Vagina (tissue), 2 donors: ENCODE data around the gene NEK4. TPM values are rescaled to one million over a fixed set of nuclear protein-coding genes. Genes with fewer than 3 reads are reported as not detected.

ENCODE experiments used
- DNase-seq, 2 donors: peaks; one replicate each; pipeline ENCODE4 v3.0.0-alpha.2; 2017; ENCODE audit errors: extremely low spot score in 2 of 2
- H3K27ac ChIP-seq: fragments of 200-600 bp; sonication (generic); one replicate; pipeline ENCODE4 v1.5.1; 2019
- H3K27me3 ChIP-seq: fragments of 200-600 bp; sonication (generic); one replicate; pipeline ENCODE4 v1.5.1; 2019
- H3K36me3 ChIP-seq, 2 donors: fragments of 200-600 bp; sonication (generic); one replicate each; pipeline ENCODE4 v1.5.1; 2017 to 2019
- H3K4me1 ChIP-seq: fragments of 200-600 bp; sonication (generic); one replicate; pipeline ENCODE4 v1.5.1; 2019
- H3K4me3 ChIP-seq, 2 donors: fragments of 200-600 bp; sonication (generic); 1 replicate in 1 of 2; 2 replicates in 1 of 2; pipeline ENCODE4 v1.5.1; 2016 to 2019
- H3K9me3 ChIP-seq: fragments of 200-600 bp; sonication (generic); one replicate; pipeline ENCODE4 v1.5.1; 2019
- CTCF ChIP-seq, 3 experiments: fragments of 450-650 bp in 2 of 3; fragments of 200-600 bp in 1 of 3; sonication (generic) in 1 of 3; IDR thresholded peaks; one replicate each; pipeline ENCODE4 v1.5.1; 2017 to 2019; ENCODE audit warnings: antibody characterized with exemption in 3 of 3, mild to moderate bottlenecking in 2 of 3, moderate library complexity in 2 of 3
- POLR2A ChIP-seq, 2 donors: fragments of 450-650 bp; IDR thresholded peaks; one replicate each; pipeline ENCODE4 v1.6.1; 2017; ENCODE audit warnings: antibody characterized with exemption in 2 of 2, mild to moderate bottlenecking in 2 of 2, moderate library complexity in 2 of 2
- POLR2AphosphoS5 ChIP-seq, 2 donors: sonication (generic); formaldehyde crosslinking; IDR thresholded peaks; one replicate each; pipeline ENCODE4 v1.9.0; 2017; ENCODE audit warnings: antibody characterized with exemption in 2 of 2, mild to moderate bottlenecking in 2 of 2, low read depth in 1 of 2; ENCODE audit not compliant: insufficient read depth in 1 of 2
- intact Hi-C: fragments of 100-400 bp; cut with DNase I; formaldehyde crosslinking; loops from one replicate; pipeline ENCODE4 v1.15.1; 2023
- total RNA-seq: library from RNA; depleted of rRNA; stranded (reverse); fragments of >200 nt; gene quantifications from one replicate; pipeline ENCODE4 v1.2.3, GENCODE V29; 2016

Gene NEK4
- total RNA-seq, 1 donor from 2014 or later: 53.0 TPM

DNA sequence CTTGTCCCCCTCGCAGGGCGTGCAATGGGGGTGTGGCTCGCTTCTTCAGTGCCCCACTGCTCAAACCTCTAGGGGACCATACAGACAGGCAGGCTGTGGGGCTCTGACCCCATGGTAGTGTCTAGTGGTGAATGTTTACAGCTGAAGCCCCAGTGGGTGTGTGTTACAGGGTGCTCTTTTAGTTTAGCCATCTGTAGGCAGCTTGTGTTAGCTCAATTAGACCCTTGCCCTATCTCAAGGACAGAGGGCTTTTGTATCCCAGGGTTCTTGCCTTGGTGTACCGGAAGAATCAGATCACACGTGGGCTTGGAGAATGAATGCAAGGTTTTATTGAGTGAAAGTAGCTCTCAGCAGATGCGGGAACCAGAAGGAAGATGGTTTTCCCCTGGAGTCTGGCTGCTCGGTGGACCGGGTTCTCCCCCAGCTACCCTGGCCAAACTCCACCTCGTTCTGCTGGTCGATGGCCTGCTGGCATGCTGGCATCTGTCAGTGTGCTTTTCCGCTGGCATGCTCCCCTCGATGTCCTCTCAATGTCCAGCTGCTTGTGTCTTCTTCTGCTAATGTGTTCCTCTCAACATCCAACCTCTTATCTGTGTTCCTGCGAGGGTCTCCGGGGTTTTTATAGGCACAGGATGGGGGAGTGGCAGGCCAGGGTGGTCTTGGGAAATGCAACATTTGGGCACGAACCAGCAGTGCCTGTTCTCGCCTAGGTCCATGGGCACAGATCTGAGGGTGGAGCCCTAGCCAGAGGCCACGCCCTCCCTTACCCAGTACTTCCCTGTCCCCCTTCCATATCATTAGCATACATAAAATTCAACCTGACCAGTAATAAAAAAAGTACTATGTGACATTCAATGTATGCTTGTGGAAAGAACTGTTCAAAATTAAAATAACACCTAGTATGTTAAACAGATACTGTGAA, 58.2 kb downstream of the NEK4 start:
- DNase-seq: no peak
- Histone ChIP-seq H3K27ac (no peak overlapping the region), H3K9me3 (no peaks in the 10 kb centered on the region), H3K4me1 (peaks cover 3% of the 10 kb centered on the region), H3K27me3 (no peaks in the 10 kb centered on the region), H3K4me3 (no peak overlapping the region), H3K36me3 (peaks cover 0 to 11% of the 10 kb centered on the region in 2 donors)
- TF ChIP-seq CTCF (IDR thresholded peaks at IDR 0.05) (no peak), POLR2AphosphoS5 (IDR thresholded peaks at IDR 0.05; ENCODE audit: insufficient read depth in 1 of 2, low read depth in 1 of 2) (no peak), POLR2A (IDR thresholded peaks at IDR 0.05) (no peak)
- intact Hi-C loops: no loop called here

- H3K9me3 ChIP-seq: no peaks in the 10 kb centered on the region
- no peak overlapping the region for H3K4me3 ChIP-seq
- DNase-seq: no peak
- peaks cover 0 to 11% of the 10 kb centered on the region in 2 donors for H3K36me3 ChIP-seq
- H3K4me1 ChIP-seq: peaks cover 16% of the 10 kb centered on the region
- H3K27me3 ChIP-seq: no peaks in the 10 kb centered on the region
- intact Hi-C loops: no loop called here
- TF ChIP-seq POLR2A (IDR thresholded peaks at IDR 0.05): no peak
- TF ChIP-seq POLR2AphosphoS5 (IDR thresholded peaks at IDR 0.05; ENCODE audit: insufficient read depth in 1 of 2, low read depth in 1 of 2): no peak
- TF ChIP-seq CTCF (IDR thresholded peaks at IDR 0.05): no peak
- no peak overlapping the region for H3K27ac ChIP-seq
These were observed 60.2 kb downstream of the NEK4 start for GRCh38 chr3:52710512-52710911.

DNA sequence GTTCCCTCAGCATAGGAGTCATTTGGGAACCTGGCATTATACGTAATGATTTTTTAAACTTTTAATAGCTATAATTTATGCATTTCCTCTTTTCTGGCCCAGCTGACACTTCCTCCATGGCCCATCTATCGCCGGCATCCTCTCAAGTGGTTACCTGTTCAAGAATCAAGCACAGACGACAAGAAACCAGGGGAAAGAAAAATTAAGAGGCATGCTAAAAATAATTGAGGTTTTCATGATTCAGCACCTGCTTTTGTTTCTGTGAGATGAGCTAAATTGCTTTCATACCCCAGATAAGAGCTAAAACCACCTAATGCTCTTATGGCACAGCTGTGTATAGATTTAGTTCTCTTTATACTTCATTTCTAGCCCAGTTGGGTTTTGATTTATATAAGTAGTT, 63.2 kb downstream of the NEK4 start:
- DNase-seq: peak in 1 of 2 donors; percentile 32
- H3K9me3 ChIP-seq: no peaks in the 10 kb centered on the region
- no peak overlapping the region for H3K4me3 ChIP-seq
- peaks cover 41% of the 10 kb centered on the region for H3K4me1 ChIP-seq
- intact Hi-C loops: no loop called here
- no peaks in the 10 kb centered on the region for H3K27me3 ChIP-seq
- TF ChIP-seq POLR2AphosphoS5 (IDR thresholded peaks at IDR 0.05; ENCODE audit: insufficient read depth in 1 of 2, low read depth in 1 of 2): no peak
- no peak overlapping the region for H3K27ac ChIP-seq
- H3K36me3 ChIP-seq: peaks cover 0 to 11% of the 10 kb centered on the region in 2 donors

DNA sequence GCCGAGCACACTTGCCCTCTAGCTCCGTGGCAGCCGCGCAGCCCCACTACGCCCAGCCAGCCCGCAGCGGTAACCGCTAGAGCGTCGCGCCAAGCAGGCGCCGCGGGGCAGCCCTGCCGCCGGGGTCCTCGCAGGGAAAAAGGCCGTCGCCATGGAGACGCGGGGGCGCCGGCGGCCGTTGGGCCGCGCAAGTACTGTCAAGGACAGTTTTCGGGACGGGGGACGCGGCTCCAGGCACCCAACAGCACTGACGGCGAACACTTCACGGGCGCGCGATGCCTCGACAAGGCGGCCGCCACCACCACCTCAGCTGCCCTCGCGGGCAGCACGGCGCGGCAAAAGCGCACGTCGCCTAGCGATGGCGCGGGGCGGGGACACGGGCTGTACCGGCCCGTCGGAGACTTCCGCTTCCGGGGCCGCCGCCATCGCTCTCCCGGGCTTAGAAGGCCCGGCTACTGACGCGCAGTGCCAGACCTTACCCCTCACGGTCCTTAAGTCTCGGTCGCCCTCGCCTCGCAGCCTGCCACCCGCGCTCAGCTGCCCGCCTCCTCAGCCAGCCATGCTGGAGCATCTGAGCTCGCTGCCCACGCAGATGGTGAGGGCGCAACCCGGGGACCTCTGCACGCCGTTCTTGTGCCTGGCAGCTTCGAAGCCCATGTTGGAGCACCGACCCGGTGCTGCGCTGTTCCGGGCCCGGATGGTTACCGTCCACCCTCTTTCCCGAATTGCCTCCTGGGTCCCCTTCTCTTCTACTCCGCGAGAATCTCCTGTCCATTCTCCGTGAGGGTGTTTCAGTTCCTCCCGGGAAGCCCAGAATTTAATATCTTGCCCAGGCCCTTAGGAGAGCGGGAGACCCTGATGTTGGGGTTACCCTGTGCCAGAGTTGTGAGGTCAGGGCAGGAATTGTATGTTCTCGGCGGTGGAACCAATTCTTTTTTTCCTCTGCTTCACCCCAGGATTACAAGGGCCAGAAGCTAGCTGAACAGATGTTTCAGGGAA, 64.8 kb downstream of the NEK4 start, which contains the start of the genes GLT8D1 and SPCS1:
TSS of gene GLT8D1 (minus strand) at position 104 of the 999 bp plus-strand sequence. CDS start 5,331 bp downstream, outside the sequence.
TSS of gene SPCS1 (plus strand) at position 419 of the 999 bp plus-strand sequence. CDS start at position 560, 141 bp downstream.
- peaks cover 54% of the 10 kb centered on the region for H3K4me1 ChIP-seq
- peak; percentile 33 to 92 for TF ChIP-seq POLR2AphosphoS5 (IDR thresholded peaks at IDR 0.05; ENCODE audit: insufficient read depth in 1 of 2, low read depth in 1 of 2)
- peak in 1 of 2 donors; percentile 41 for TF ChIP-seq POLR2A (IDR thresholded peaks at IDR 0.05)
- TF ChIP-seq CTCF (IDR thresholded peaks at IDR 0.05): no peak
- no peaks in the 10 kb centered on the region for H3K27me3 ChIP-seq
- no peaks in the 10 kb centered on the region for H3K9me3 ChIP-seq
- H3K36me3 ChIP-seq: peaks cover 0 to 11% of the 10 kb centered on the region in 2 donors
- H3K4me3 ChIP-seq: peak within 1 kb of the TSS; percentile 92 to 98
- peak in 1 of 2 donors; percentile 85 for DNase-seq
- intact Hi-C loops: no loop called here
- peak within 1 kb of the TSS; percentile 90 for H3K27ac ChIP-seq

DNA sequence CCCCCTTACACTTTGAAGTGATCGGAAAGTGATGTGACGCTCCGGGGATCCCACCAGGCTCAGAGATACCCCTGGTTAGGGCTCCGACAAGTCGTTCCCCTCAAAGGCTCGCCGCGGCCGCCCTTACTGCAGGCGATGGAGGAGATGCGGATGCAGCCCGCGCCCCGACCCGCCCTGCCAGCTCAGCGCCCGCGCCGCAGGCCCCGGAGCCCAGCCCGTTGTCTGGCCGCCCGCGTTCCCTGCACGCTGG, 65.4 kb downstream of the NEK4 start:
- H3K27me3 ChIP-seq: no peaks in the 10 kb centered on the region
- H3K4me1 ChIP-seq: peaks cover 54% of the 10 kb centered on the region
- intact Hi-C loops: no loop called here
- TF ChIP-seq POLR2A (IDR thresholded peaks at IDR 0.05) (peak in 1 of 2 donors; percentile 17), CTCF (IDR thresholded peaks at IDR 0.05) (no peak), POLR2AphosphoS5 (IDR thresholded peaks at IDR 0.05; ENCODE audit: insufficient read depth in 1 of 2, low read depth in 1 of 2) (no peak)
- H3K27ac ChIP-seq: peak overlapping the region; percentile 90
- DNase-seq: peak in 1 of 2 donors; percentile 85
- H3K36me3 ChIP-seq: peaks cover 0 to 11% of the 10 kb centered on the region in 2 donors
- H3K4me3 ChIP-seq: peak overlapping the region; percentile 92 to 98
- no peaks in the 10 kb centered on the region for H3K9me3 ChIP-seq
